Activated CD4-positive, alpha-beta memory T cell treated with anti-CD3 and anti-CD28 coated beads, Interleukin-2, amount 10 ng/mL, durations not matched to agents 7 days and 5 days (primary cell): ENCODE results near the gene EVX1. TPM values are rescaled to one million over a fixed set of nuclear protein-coding genes. Genes with fewer than 3 reads are reported as not detected.

Experiments used
- total RNA-seq, 2 experiments: library from RNA; stranded (reverse); gene quantifications; one replicate each; pipeline ENCODE4 v1.2.3, GENCODE V29; 2021

Gene EVX1
- total RNA-seq, 2 experiments from 2014 or later = not detected

Other genes starting within 250 kb of the EVX1 start
- gene HOXA1, start 146.8 kb upstream of the EVX1 start, total RNA-seq = under 1 TPM; 0.70 to 0.86 TPM
- gene HOXA2, start 140.1 kb upstream of the EVX1 start, total RNA-seq = not detected
- under 1 TPM in 1 of 2 experiments, not detected in 1; 0.15 TPM for gene HOXA4, start 112.0 kb upstream of the EVX1 start, total RNA-seq
- not detected for gene HOXA5, start 99.1 kb upstream of the EVX1 start, total RNA-seq
- gene HOXA6, start 95.0 kb upstream of the EVX1 start, total RNA-seq = not detected
- gene HOXA3, start 90.2 kb upstream of the EVX1 start, total RNA-seq = not detected
- gene HOXA7, start 86.1 kb upstream of the EVX1 start, total RNA-seq = not detected
- not detected for gene HOXA9, start 77.3 kb upstream of the EVX1 start, total RNA-seq
- gene HOXA10, start 68.5 kb upstream of the EVX1 start, total RNA-seq = not detected
- gene HOXA11, start 57.6 kb upstream of the EVX1 start, total RNA-seq = not detected
- not detected for gene HOXA13, start 42.7 kb upstream of the EVX1 start, total RNA-seq